Adrenal gland (tissue), 5 donors: ENCODE measurements around the gene DHDH.

Source experiments
- POLR2A ChIP-seq, 2 donors: fragments of 450-650 bp; IDR thresholded peaks; one replicate each; pipeline ENCODE4 v1.6.1; 2017; ENCODE audit warnings: antibody characterized with exemption in 2 of 2, mild to moderate bottlenecking in 2 of 2, moderate library complexity in 1 of 2
- TF ChIP-seq, protein P1 (sequence below), 6 experiments: fragments of 450-650 bp in 4 of 6; fragments of 200-600 bp in 2 of 6; sonication (generic) in 1 of 6; IDR thresholded peaks; 1 replicate in 5 of 6; 2 replicates in 1 of 6; pipeline versions ENCODE4 v1.5.1 to v1.8.0; 2016 to 2021; ENCODE audit warnings: antibody characterized with exemption in 6 of 6, mild to moderate bottlenecking in 2 of 6, moderate library complexity in 1 of 6
- donor health status: DM: no; HTN: no; CAD: no.

DNA sequence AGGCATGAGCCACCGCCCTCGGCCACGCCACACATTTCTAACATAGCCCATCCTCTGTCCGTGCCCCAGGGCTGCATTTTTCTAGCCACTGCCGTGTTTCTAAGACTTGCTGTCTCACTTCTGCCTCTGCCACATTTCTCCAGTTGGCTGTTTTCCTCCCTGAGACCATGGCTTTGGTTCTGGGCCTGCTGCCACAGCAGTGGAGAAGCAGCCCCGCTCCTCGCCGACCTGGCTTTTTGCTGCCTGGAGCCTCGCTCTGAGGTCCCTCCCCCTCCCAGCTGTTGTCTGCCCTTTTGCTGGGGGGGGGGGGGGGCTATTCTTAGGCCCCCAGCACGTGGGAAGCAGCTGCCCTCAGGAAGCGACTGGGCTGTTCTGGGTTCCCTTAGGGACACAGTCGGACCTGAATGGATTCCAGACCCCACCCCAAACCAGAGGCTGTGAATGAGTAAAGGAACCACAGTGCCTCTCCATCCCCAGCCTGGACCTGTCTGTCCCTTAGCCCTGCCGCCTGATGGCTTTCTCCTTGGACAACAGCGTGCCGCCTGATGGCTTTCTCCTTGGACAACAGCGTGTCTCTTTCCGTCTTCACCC is 56.3 kb downstream of the DHDH start:
- TF ChIP-seq, protein P1, sequence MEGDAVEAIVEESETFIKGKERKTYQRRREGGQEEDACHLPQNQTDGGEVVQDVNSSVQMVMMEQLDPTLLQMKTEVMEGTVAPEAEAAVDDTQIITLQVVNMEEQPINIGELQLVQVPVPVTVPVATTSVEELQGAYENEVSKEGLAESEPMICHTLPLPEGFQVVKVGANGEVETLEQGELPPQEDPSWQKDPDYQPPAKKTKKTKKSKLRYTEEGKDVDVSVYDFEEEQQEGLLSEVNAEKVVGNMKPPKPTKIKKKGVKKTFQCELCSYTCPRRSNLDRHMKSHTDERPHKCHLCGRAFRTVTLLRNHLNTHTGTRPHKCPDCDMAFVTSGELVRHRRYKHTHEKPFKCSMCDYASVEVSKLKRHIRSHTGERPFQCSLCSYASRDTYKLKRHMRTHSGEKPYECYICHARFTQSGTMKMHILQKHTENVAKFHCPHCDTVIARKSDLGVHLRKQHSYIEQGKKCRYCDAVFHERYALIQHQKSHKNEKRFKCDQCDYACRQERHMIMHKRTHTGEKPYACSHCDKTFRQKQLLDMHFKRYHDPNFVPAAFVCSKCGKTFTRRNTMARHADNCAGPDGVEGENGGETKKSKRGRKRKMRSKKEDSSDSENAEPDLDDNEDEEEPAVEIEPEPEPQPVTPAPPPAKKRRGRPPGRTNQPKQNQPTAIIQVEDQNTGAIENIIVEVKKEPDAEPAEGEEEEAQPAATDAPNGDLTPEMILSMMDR (IDR thresholded peaks at IDR 0.05): no peak
- TF ChIP-seq POLR2A (IDR thresholded peaks at IDR 0.05): no peak
